LHCN-M2 (cell line): Measurements from ENCODE around the gene CD164. TPM values are rescaled to one million over a fixed set of nuclear protein-coding genes. Genes with fewer than 3 reads are reported as not detected.

Experiments used
- DNase-seq: peaks from one replicate; pipeline ENCODE4 v3.0.0-alpha.2; 2012; ENCODE audit warnings: low read depth
- polyA plus RNA-seq: library from polyadenylated mRNA; unstranded; fragments of >200 nt; gene quantifications from one replicate; pipeline ENCODE4 v1.2.1, GENCODE V29; 2012; ENCODE audit warnings: missing spikeins
- total RNA-seq: library from RNA; depleted of rRNA; stranded (reverse); fragments of >200 nt; gene quantifications from 2 replicates; pipeline ENCODE4 v1.2.3, GENCODE V29; 2014; rRNA removed

The CD164 gene
- 255 and 329 TPM in 2 replicates for total RNA-seq
- 86.5 TPM for polyA plus RNA-seq

- DNase-seq = peak; percentile 95
These were observed at the start of gene CD164 for GRCh38 chr6:109381747-109382575. CD164 (minus strand) TSS chr6:109382467; CDS start chr6:109382378, 89 bp downstream.

GRCh38 chr6:109429496-109429895 lies 47.2 kb upstream of the CD164 start:
- no peak for DNase-seq

GRCh38 chr6:109428889-109429477 lies 46.7 kb upstream of the CD164 start:
- peak; percentile 27 for DNase-seq

- no peak for DNase-seq
These were observed 42.7 kb upstream of the CD164 start for GRCh38 chr6:109424946-109425345.

GRCh38 chr6:109421184-109421583 lies 38.9 kb upstream of the CD164 start:
- no peak for DNase-seq

- no peak for DNase-seq
These were observed 38.5 kb upstream of the CD164 start for GRCh38 chr6:109420751-109421150.

GRCh38 chr6:109417646-109418045 lies 35.4 kb upstream of the CD164 start:
- no peak for DNase-seq

GRCh38 chr6:109411034-109411433 lies 28.8 kb upstream of the CD164 start:
- no peak for DNase-seq

- DNase-seq = peak; percentile 85
These were observed 23.9 kb upstream of the CD164 start for GRCh38 chr6:109406196-109406595.

- peak; percentile 31 for DNase-seq
These were observed 14.8 kb upstream of the CD164 start for GRCh38 chr6:109397020-109397419.

GRCh38 chr6:109396046-109396718 lies 13.9 kb upstream of the CD164 start:
- no peak for DNase-seq

GRCh38 chr6:109393886-109394281 lies 11.6 kb upstream of the CD164 start:
- DNase-seq = peak; percentile 60

GRCh38 chr6:109393157-109393885 lies 11.1 kb upstream of the CD164 start:
- no peak for DNase-seq

GRCh38 chr6:109389650-109390274 lies 7.5 kb upstream of the CD164 start:
- no peak for DNase-seq

- no peak for DNase-seq
These were observed 6.0 kb upstream of the CD164 start for GRCh38 chr6:109388265-109388664.

GRCh38 chr6:109383438-109383940 lies 1.2 kb upstream of the CD164 start:
- no peak for DNase-seq

- DNase-seq = peak; percentile 91
These were observed 540 bp upstream of the CD164 start for GRCh38 chr6:109382576-109383437.

- DNase-seq = no peak
These were observed 1.1 kb downstream of the CD164 start for GRCh38 chr6:109381061-109381746.

GRCh38 chr6:109379711-109380110 lies 2.6 kb downstream of the CD164 start:
- no peak for DNase-seq

- DNase-seq = no peak
These were observed 4.5 kb downstream of the CD164 start for GRCh38 chr6:109377717-109378116.
